Stimulated activated CD8-positive, alpha-beta memory T cell treated with anti-CD3 and anti-CD28 coated beads, Interleukin-15, amount 100 ng/mL, for 24 hours (primary cell): ENCODE measurements around the gene GTF2IRD2.
A peak's percentile ranks its signal among the peaks of the same experiment; 100 is the strongest.
"Not testable (repeated sequence)": the region's sequence is repeated elsewhere in the genome, so short reads cannot be mapped to it uniquely, and the experiment has no call there.

Experiments
- DNase-seq: peaks from one replicate; pipeline ENCODE4 v3.0.0-alpha.2; 2020; ENCODE audit warnings: low read depth

GTF2IRD2 gene

DNA sequence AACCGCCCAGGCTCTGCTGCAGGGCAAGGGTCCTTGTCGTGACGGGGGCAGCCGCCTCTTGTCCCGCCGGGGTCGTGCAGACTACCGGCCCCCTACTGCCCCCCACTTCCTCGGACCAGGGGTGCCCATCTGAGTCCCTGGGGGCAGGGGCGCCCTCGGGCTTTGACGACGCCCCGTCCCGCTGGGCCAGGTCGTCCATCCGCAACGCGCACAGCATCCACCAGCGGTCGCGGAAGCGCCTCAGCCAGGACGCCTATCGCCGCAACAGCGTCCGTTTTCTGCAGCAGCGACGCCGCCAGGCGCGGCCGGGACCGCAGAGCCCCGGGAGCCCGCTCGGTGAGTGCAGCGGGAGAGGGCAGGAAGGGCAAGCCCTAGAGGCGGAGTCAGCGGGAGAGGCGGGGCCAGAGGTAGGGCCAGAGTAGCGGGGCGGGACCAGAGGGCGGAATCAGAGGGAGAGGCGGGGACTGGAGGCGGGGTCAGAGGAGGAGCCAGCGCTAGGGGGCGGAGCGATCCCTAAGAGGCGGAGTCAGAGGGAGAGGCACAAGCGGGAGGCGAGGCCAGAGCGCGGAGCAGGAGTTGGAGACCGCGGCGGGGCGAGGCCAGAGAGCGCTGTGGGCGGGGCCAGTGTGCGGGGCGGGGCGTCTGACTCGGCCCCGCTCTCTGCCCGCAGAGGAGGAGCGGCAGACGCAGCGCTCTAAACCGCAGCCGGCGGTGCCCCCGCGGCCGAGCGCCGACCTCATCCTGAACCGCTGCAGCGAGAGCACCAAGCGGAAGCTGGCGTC lies 62.8 kb downstream of the GTF2IRD2 start:
- DNase-seq: peak; percentile 79

DNA sequence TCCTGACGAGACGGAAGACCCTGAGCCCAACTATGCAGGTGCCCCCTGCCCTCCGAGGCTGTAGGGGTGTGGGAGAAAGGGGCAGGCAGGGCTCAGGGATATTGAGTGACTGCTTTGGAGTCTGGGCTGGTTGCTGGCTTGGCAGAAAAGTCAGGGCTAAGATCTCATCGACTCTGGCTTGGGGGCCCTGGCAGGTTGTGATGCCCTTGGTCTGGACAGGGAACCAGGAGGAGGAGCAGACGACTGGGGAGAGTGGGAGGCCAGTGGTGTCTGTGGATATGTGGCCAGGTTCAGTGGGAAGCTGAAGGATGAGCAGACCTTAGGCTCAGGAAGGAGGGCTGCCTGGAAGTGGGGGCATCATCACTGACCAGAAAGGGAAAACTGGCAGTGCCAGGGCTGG lies 67.8 kb downstream of the GTF2IRD2 start:
- not testable (repeated sequence) for DNase-seq

DNA sequence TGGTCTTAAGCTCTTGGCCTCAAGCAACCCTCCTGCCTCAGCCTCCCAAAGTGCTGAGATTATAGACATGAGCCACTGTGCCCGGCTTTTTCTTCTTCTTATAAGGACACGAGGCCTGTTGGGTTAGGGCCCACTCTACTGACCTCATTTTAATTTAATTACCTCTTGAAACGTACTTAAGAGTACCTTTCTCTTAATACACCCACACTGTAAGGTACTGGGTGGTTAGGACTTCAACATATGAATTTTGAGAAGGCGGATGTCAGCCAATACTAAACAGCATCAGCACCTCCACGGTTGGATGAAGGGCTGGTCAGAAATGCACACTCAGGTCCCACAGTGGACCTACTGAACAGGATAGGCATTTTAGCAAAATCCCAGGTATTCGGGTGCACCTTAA lies 69.7 kb downstream of the GTF2IRD2 start:
- DNase-seq: not testable (repeated sequence)

DNA sequence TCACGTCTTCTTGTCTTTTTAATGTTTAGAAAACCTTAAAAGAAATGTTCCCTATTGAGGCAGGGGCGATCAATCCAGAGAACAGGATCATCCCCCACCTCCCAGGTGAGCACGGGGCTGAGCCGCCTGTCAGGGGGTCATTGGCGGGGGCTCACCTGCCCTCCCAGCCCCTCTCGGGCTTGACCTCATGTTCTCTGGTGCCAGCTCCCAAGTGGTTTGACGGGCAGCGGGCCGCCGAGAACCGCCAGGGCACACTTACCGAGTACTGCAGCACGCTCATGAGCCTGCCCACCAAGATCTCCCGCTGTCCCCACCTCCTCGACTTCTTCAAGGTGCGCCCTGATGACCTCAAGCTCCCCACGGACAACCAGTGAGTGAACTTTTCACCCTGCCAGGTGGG lies 72.4 kb downstream of the GTF2IRD2 start:
- DNase-seq: not testable (repeated sequence)

DNA sequence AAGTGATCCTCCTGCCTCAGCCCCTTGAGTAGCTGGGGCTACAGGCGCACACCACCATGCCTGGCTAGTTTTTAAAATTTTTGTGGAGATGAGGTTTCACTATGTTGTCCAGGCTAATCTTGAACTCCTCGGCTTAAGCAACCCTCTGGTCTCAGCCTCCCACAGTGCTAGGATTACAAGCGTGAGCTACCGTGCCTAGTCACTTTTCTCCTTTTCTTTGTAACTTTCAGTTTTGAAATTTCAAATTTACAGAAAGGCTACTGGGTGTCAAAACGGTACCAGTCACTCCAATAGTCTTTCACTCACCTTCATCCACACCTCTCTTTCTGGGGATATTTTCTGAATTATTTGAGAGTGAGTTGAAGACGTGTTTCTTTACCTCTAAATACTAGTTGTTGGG lies 76.3 kb downstream of the GTF2IRD2 start:
- not testable (repeated sequence) for DNase-seq

DNA sequence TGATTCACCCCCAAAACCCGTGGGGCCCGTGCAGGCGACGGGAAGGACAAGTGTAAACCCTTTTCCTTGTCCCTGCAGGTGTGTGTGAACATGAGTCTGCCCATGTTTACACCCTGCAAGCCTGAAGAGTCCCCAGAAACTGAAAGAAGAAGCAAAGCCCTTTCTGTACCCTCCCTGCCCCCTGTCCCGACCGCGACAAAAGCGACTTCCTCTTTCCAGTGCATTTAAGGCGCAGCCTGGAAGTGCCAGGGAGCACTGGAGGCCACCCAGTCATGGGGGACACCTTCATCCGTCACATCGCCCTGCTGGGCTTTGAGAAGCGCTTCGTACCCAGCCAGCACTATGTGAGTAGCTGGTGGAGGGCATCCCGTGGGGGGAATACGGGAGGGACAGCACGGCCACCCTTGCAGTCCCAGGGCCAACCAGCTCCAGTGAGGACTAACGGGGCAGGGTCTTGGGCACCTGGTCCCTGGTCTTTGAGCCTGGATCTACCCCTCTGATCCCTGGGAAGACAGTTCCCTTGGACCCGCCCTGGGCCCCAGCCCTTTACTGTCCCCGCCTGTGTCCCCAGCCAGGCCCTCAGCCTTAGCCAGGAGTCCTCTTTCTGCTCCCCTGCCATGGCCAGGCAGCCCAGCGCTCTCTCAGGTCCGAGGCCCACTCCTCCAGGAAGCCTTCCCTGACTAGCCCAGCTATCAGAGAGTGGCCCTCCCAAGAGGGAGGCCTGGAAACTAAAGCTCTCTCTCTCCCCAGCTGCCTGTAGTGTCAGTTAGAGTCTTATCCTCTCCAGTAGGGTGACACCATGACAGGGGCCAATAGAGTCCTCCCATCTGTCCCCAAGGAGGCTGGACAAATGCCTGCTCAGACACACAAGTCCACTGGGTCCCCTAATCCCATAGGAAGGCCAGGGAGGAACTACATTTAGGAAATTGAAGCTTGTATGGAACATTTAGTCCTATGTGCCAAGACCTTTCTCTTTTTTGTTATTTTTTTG lies 77.3 kb downstream of the GTF2IRD2 start, which contains the start of gene NCF1:
NCF1 (plus strand) TSS at position 252 of the 991 bp plus-strand sequence; CDS start at position 273, 21 bp downstream.
- not testable (repeated sequence) for DNase-seq

DNA sequence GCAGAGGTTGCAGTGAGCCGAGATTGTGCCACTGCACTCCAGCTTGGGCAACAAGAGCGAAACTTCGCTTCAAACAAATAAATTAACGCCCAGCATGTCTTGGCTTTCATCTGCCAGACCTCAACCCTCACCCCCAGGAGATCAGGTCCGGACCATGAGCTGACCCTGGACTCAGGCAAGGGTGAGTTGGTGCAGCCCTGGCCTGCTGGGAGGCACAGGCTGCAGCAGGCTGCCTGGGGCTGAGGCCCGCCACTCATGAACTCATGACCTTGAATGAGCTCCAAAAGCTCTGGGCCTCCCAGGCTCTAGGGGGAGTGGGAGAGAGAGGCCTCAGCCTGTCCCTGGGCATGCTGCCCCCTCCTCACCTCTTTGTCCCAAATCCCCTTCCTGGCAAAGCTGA lies 79.3 kb downstream of the GTF2IRD2 start:
- not testable (repeated sequence) for DNase-seq

DNA sequence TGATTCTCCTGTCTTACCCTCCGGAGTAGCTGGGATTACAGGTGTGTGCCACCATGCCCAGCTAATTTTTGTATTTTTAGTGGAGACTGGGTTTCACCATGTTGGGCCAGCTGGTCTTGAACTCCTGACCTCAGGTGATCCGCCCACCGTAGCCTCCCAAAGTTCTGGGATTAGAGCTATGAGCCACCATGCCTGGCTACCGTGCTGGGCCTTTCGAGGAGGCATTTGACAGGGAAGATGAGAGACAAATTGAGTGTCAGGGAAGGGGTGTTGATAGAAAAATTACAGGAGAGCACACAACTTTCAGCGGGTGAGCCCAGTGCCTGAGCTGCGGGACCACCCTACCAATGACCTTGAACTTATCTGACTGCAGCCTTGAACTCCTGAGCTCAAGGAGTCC lies 81.3 kb downstream of the GTF2IRD2 start:
- DNase-seq: not testable (repeated sequence)

DNA sequence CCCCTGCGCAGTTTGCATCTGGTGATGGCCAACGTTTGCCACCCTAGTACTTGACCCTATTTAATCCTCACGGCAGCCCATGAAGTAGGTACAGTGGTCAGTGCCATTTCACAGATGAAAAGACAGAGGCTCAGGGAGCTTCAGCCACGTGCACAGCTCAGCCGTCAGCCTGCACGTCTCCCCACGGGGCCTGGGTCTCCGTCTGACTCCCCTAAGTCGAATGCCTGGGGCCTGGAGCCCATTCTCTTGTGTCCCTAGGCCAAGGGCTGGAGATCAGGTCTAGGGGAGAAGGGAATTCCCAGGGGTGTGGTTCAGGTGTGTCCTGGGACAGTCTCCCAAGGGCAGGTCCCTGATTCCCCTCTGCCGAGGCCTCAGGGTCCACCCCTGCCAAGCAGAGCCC lies 84.4 kb downstream of the GTF2IRD2 start:
- not testable (repeated sequence) for DNase-seq

DNA sequence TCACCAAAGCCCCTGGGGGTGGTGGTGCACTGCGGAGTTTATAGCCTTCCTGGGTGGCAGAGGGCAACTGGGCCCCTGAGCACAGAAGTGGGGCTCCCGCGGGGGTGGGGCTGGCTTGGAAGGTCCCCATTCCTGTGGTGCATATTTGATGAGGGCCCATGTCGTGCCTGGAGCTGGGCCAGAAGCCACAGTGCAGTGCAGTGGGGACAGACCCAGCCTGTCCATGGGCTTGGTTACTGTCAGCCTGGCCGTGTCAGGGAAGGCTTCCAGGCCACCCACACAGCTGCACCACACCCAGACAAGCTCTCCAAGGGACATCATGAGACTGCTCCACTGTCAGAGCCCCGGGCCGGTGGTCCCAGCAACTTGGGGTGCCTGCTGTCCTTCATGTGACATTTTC lies 84.9 kb downstream of the GTF2IRD2 start:
- not testable (repeated sequence) for DNase-seq

DNA sequence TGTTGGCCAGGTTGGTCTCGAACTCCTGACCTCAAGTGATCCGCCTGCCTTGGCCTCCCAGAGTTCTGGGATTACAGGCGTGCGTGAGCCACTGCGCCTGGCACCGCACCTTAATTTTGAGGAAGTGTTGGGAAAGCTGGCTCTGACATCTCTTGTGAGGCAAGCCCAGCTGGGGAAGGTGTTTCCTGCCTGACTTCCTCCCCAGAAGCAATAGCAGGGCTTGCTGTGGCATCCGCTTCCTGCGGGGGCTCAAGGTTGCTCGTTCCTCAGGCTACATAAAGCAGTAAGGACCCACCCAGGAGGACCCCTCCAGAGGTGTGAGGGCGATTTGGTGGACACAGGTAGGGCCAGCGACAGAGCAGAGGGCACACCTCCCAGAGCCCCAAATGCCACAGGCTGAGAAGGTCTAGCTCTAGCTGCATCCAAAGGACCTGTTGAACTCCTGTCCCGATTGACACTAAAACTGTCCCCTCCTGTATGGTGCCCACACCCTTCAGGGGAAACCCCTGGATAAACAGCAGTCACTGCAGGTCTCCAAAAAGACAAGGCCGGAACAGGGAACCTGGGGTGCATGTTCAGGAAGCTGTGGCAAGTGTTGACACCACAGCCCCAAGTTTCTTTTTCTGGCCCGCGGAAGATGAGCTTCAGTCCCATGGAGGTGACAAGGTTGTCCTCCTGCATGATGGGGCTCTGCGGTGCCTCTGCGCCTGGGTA lies 86.0 kb downstream of the GTF2IRD2 start:
- not testable (repeated sequence) for DNase-seq

DNA sequence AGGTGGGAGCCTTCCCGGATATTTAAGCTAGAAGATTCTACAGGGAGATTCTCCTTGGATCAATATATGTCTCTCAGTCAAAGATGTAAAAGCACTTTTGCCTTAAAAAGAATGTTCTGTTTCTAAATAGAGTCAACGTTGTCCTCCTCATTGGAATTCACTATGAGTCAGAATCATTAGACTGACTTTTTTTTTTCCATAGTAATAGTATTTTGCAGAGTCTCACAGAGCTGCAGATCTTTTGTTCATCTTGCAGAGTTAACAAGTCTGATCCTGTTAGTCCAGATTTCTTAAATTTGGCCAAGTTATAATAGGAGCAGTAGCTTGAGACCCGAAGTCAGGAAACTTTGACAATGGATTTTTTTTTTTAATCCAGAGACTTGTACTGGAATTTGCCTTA lies 92.4 kb downstream of the GTF2IRD2 start:
- not testable (repeated sequence) for DNase-seq

DNA sequence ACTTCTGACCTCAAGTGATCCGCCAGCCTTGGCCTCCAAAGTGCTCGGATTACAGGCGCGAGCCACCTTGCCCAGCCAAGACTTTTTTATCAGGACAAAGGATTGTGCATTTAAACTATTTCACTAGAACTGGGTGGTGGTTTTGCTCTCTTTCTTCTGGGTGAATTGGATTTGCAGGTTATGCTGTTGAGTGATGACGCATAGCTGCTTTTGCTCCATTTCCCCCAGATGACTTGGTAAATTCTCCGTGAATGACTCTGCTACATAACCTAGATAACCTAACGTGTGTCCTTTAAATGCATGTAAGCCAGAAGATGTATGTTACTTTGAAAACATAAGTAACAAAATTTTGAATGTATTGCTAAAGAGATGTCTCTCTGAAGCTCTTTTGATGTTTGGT lies 93.1 kb downstream of the GTF2IRD2 start:
- DNase-seq: not testable (repeated sequence)

DNA sequence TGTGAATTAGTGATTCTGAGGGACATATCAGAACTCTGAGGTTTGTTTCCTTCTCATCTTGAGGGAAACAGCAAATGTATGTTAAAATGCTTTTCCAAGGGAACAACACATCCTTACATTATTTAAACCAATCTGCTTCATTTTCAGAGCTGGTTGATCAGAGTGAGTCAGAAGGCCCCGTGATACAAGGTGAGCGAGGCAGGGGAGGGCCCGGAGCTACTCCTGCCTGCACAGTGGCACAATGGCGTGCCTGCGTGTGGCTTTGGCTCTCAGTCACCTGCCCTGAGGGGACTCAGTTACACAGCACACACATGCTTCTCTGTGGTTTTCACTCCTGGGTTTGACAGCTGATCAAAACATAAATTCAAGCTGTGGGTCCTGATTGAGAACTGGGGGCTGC lies 94.7 kb downstream of the GTF2IRD2 start:
- DNase-seq: not testable (repeated sequence)

DNA sequence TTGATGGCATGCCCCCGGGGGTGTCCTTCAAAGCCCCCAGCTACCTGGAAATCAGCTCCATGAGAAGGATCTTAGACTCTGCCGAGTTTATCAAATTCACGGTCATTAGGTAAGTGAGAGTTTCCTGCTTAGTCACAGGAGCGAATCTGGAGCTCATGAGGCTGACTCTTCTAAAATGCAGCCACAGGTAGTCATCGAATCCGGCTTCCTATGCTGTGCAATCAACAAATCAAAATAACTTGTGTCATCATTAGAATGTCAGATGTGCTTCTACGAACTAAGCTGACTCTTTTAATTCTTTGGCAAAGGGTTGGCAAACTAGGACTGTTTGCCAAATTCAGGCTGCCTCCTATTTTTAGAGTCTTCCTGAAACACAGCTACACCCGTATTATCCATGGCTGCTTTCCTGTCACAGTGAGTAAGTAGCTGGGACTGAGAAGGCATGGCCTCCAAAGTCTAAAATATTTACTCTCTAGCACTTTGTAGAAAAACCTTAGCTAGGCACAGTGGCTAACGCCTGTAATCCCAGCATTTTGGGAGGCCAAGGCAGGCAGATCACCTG lies 97.4 kb downstream of the GTF2IRD2 start:
- not testable (repeated sequence) for DNase-seq
